Brain microvascular endothelial cell (primary cell): Measurements from ENCODE around the gene RFLNA.

Source experiments
- DNase-seq: peaks from one replicate; pipeline ENCODE4 v3.0.0-alpha.2; 2020
- H3K27ac ChIP-seq: fragments of 250-450 bp; sonication (Bioruptor Pico); 2 replicates; pipeline ENCODE4 v1.5.1; 2020; ENCODE audit warnings: mild to moderate bottlenecking, moderate library complexity
- H3K27me3 ChIP-seq: fragments of 250-450 bp; sonication (Bioruptor Pico); replicated peaks from 2 replicates; pipeline ENCODE4 v1.5.1; 2020; ENCODE audit warnings: mild to moderate bottlenecking
- H3K36me3 ChIP-seq: fragments of 250-450 bp; sonication (Bioruptor Pico); replicated peaks from 2 replicates; pipeline ENCODE4 v1.5.1; 2020; ENCODE audit warnings: mild to moderate bottlenecking
- H3K4me3 ChIP-seq: 2 replicates; pipeline ENCODE4 v1.5.1; 2011; ENCODE audit warnings: low read depth, mild to moderate bottlenecking, control low read depth, low read length, moderate library complexity
- in situ Hi-C: cut with HindIII; loops from 2 replicates; pipeline ENCODE4 v1.10.0; 2017; ENCODE audit warnings: low sequenced_read_pairs, low pct_ligation_motif_present
- TF ChIP-seq, protein P1 (sequence below): IDR thresholded peaks from 2 replicates; pipeline ENCODE4 v1.5.1; 2011; ENCODE audit warnings: low read depth, mild to moderate bottlenecking, moderate library complexity, low read length, control low read depth, inconsistent platforms; ENCODE audit errors: missing control alignments

RFLNA gene

DNA sequence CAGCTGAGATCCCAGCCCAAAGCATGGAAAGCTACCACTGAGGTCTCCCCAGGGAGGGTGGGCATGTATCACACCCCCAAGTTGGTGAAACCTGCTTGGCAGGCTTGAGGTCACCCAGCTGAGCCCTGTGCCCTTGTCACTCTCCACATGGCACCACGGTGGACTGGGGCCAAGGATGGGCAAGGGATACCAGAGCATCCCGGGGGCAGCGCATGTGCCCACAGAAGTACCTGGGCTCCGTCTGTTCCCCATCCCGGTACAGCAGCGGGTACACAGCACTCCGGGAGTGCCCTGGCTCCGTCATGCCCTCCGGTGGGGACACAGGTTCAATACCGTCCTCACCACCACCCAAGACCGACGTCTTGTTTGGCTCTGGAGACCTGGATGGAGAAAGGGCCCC is 38.0 kb downstream of the RFLNA start:
- H3K27ac ChIP-seq, result no peak overlapping the region
- no peak for DNase-seq
- peaks cover 92% of the 10 kb centered on the region for H3K36me3 ChIP-seq
- in situ Hi-C loops, result no loop called here
- H3K27me3 ChIP-seq, result no peaks in the 10 kb centered on the region
- TF ChIP-seq, protein P1, sequence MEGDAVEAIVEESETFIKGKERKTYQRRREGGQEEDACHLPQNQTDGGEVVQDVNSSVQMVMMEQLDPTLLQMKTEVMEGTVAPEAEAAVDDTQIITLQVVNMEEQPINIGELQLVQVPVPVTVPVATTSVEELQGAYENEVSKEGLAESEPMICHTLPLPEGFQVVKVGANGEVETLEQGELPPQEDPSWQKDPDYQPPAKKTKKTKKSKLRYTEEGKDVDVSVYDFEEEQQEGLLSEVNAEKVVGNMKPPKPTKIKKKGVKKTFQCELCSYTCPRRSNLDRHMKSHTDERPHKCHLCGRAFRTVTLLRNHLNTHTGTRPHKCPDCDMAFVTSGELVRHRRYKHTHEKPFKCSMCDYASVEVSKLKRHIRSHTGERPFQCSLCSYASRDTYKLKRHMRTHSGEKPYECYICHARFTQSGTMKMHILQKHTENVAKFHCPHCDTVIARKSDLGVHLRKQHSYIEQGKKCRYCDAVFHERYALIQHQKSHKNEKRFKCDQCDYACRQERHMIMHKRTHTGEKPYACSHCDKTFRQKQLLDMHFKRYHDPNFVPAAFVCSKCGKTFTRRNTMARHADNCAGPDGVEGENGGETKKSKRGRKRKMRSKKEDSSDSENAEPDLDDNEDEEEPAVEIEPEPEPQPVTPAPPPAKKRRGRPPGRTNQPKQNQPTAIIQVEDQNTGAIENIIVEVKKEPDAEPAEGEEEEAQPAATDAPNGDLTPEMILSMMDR, result no peak
- H3K4me3 ChIP-seq, result no peak overlapping the region

DNA sequence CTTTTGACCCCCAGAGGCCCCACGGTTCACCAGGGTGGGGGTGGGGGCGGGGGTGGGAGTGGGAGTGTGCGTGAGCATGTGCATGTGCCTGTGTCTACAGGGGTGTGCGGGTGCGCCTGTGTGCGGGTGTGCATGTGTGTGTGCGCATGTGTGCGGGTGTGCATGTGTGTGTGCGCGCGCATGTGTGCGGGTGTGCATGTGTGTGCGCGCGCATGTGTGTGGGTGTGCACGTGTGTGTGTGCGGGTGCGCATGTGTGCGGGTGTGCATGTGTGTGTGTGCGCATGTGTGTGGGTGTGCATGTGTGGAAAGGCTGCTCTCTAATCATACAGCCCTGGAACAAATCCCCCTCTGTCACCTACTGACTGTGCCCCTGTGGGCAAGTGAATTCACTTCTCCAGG is 38.8 kb downstream of the RFLNA start:
- no peak for DNase-seq
- Histone ChIP-seq H3K27me3 (no peaks in the 10 kb centered on the region), H3K27ac (no peak overlapping the region), H3K4me3 (no peak overlapping the region), H3K36me3 (peaks cover 91% of the 10 kb centered on the region)
- in situ Hi-C loops, result no loop called here
- TF ChIP-seq, protein P1, result no peak

DNA sequence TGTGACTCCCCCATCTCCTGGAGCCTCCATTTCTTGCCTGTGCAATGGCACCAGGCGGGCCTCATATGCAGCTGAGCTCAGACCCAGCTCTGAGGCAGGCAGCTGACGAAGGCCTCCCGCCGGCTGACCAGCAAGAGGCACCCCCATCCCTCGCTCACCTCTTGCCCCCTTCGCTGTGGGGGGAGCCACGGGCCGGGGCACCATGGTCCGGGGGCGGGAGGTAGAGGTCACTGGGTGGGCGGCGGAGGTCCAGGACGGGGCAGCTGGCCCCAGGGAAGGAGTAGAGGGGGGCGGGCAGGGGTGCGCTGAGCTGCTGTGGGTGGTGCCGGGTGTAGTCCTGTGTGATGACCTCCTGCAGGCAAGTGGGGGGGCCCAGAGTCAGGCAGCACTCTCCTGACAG is 39.4 kb downstream of the RFLNA start:
- H3K4me3 ChIP-seq, result no peak overlapping the region
- in situ Hi-C loops, result no loop called here
- DNase-seq, result no peak
- peaks cover 85% of the 10 kb centered on the region for H3K36me3 ChIP-seq
- no peaks in the 10 kb centered on the region for H3K27me3 ChIP-seq
- H3K27ac ChIP-seq, result no peak overlapping the region
- TF ChIP-seq, protein P1, result no peak

DNA sequence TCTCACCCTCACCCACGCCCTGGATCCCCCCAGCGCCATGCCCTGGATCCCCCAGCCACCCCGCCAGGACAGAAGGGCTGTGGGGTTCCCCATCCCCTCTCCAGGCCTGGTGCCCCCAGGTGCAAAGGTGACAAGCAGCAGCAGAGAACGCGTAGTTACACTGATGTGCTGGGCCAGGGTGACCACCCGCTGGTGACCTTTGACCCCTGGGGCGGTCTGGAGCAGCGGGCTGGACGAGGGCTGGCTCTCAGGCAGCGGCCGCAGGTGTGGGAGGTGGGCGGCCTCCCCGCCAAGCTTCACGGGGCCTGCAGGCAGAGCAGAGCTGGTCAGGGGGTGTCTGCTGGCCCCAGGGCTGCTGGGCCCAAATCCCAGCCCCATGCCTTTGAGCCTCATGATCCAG is 40.1 kb downstream of the RFLNA start:
- Histone ChIP-seq H3K27me3 (no peaks in the 10 kb centered on the region), H3K4me3 (no peak overlapping the region), H3K27ac (no peak overlapping the region), H3K36me3 (peaks cover 80% of the 10 kb centered on the region)
- no peak for DNase-seq
- TF ChIP-seq, protein P1, result no peak
- in situ Hi-C loops, result no loop called here

DNA sequence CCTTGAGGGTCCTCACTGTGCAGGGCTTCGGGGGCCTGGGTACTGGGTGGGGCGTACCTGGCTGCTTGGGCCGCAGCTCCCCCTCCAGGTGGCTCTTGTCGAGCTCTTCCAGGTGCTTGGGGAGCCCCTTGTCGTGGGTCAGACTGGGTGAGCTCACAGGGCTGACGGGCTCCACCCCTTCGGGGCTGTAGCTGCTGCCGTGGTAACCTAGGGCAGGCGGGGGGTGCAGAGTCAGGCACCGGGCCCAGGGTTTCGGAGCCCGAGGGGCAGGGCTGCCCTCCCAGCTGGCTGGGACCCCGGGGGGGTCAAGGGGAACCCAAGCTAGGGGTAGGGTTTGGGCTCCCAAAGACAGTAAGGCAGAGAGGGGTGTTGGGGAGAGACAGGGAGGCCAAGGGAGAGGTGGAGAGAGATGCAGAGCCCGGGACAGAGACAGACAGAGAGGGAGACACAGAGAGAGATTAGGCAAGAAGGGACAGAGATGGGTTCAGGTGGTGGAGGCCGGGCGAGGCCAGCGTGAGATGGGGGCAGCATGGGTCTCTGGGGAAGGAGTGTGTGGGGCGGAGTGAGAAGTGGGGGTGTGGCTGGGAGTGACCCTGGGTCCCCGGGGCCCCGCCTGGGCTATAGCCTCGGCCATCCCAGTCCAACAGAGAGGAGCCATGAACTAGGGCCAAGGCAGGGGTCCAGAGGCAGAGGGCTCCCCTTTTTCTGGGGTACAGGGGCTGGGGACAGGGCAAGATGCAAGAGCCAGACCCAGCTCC is 40.7 kb downstream of the RFLNA start:
- no peak for DNase-seq
- in situ Hi-C loops, result no loop called here
- H3K4me3 ChIP-seq, result no peak overlapping the region
- H3K27me3 ChIP-seq, result no peaks in the 10 kb centered on the region
- TF ChIP-seq, protein P1, result no peak
- peaks cover 80% of the 10 kb centered on the region for H3K36me3 ChIP-seq
- H3K27ac ChIP-seq, result no peak overlapping the region

DNA sequence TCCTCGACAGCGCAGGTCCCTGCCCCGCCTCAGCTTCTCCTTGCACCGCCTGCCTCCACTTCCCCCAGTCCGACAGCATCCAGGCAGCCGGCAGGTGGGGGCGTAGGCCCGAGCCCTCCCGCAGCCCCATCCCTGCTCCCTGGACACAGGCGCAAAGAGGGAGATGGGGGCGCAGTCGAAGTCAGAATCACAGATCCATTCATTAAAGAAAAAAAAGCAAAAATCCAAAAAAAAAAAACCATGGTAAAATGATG is 41.2 kb downstream of the RFLNA start:
- peaks cover 80% of the 10 kb centered on the region for H3K36me3 ChIP-seq
- TF ChIP-seq, protein P1, result no peak

More for the DNA sequence above, 41.2 kb downstream of the RFLNA start:
- Histone ChIP-seq H3K27me3 (no peaks in the 10 kb centered on the region), H3K4me3 (no peak overlapping the region), H3K27ac (no peak overlapping the region)
- DNase-seq, result no peak
- in situ Hi-C loops, result no loop called here
